HG03066 (cell line): ENCODE measurements around the gene DCUN1D1.

ENCODE experiments used
- ATAC-seq: cut with Tn5 transposase; IDR thresholded peaks from one replicate; pipeline ENCODE4 v1.9.1; 2021; ENCODE audit warnings: low read depth; ENCODE audit not compliant: unreplicated experiment

DCUN1D1 gene

DNA sequence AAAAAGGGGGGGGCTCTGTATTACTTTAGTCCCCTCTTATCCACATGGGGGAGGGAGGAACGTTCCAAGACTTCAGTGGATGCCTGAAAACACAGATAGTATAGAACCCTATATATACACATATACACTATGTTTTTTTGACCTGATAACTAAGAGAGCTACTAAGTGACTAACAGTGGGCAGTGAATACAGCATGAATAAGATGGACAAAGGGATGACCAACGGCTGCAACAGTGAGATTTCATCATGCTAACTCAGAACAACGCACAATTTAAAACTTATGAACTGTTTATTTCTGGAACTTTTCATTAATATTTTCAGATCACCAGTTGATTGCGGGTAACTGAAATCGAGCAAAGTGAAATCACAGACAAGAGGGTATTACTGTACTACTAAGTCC is 7.3 kb downstream of the DCUN1D1 start:
- no peak for ATAC-seq

DNA sequence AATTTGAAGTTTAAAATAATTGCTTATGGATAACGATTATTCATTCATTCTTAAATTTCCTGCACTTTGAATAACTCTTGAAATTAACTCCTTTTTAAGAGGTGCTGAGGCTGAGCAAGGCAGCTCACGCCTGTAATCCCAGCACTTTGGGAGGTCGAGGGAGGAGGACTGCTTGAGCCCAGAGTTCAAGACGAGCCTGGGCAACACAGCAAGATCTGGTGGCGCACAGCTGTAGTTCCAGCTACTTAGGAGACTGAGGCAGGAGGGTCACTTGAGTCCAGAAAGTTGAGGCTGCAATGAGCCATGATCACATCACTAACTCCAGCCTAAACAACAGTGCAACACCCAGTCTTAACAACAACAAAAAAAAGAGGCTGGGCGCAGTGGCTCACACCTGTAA is 8.0 kb downstream of the DCUN1D1 start:
- no peak for ATAC-seq

DNA sequence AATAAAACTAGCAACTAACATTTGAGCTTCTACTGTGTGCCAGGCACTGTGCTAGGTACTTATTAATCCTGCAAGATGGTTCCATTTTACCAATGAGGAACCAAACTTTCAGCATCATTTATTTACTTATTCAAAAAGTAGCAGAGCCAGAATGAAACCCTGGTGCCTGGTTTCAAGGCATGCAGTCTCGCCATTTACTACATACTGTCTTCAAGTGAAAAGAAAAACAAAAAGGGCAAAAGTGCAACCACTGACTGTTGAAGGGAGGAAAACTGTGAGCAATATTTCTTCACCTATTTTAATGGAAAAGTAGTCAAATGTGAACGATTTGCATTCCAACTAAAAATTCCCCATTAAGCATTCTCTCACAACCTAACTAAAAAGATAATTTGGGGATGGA is 8.7 kb downstream of the DCUN1D1 start:
- no peak for ATAC-seq

- no peak for ATAC-seq
These were observed 9.4 kb downstream of the DCUN1D1 start for GRCh38 chr3:182970811-182971418.

DNA sequence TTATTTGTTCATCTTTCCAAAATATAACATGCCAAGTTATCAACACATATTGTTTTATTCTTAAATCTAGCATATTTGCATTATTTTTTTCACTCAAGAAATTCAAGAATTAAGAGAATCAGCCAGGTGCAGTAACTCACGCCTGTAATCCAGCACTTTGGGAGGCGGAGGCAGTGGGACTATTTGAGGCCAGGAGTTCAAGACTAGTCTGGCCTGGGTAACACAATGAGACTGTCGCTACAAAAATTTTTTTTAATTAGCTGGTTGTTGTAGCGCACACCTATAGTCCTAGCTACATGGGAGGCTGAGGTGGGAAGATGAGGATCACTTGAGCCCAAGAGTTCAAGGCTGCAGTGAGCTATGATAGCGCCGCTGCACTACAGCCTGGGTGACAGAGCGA is 10.5 kb downstream of the DCUN1D1 start:
- no peak for ATAC-seq

GRCh38 chr3:182969277-182969676 is 11.1 kb downstream of the DCUN1D1 start:
- no peak for ATAC-seq

DNA sequence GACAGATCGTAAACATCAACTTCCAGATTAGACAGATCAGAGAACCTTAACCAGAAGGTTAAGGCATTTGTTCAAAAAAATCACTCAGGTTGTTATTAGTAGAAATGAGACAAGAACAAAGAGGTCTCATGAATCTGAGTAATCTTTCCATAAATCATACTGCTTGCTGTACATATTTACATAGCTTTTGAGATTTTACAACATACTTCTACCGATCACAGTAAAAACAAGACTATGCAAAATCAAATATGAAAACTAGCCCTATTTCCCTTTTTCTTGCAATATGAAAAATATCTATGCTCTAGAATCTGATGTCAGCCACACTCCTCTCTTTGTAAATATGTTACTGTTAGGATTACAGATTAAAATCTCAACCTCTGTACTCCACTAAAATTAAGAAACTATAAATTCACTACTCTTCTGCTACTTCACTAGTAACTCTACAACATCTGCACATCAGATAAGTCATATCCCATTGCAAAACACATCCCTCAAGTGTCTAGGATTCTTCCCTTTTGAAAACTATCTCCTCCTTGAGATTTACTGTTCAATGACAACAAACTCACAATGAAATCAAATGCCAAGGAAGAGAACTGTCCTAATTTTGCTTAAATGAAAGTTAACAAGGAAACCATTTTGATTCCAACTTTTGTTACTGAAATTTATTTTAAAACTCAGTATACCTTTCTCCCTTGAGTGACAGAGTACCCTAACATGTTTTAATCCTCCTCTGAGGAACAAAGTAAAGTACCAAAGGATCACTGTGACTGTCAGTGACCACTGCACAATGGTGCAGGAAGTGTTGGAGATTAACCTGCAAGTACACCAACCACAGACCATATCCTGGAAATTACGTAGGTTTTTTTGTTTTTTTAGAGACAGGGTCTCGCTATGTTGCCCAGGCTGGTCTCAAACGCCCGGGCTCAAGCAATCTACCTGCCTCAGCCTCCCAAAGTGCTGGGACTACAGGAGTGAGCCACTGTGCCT is 12.8 kb downstream of the DCUN1D1 start:
- ATAC-seq: peak; percentile 66

GRCh38 chr3:182965861-182966366 is 14.4 kb downstream of the DCUN1D1 start:
- no peak for ATAC-seq

DNA sequence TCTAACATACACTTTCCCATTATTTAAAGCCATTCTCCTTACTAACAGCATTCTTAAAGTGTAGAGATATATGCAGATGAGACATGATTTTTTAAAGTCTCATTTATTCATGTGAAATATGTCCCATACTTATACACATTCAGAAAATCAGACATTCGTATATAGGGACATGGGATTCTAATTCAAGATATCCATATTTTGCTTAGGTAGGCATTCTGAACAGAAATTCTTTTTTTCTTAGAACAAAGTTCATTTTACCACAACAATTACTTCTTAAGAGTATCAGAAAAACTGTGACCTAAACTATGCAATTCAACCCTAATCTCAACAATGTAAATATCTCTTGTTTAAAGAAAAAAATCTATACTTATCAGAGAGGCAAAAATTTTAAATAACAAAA is 16.2 kb downstream of the DCUN1D1 start:
- no peak for ATAC-seq

- no peak for ATAC-seq
These were observed 18.2 kb downstream of the DCUN1D1 start for GRCh38 chr3:182962166-182962565.

DNA sequence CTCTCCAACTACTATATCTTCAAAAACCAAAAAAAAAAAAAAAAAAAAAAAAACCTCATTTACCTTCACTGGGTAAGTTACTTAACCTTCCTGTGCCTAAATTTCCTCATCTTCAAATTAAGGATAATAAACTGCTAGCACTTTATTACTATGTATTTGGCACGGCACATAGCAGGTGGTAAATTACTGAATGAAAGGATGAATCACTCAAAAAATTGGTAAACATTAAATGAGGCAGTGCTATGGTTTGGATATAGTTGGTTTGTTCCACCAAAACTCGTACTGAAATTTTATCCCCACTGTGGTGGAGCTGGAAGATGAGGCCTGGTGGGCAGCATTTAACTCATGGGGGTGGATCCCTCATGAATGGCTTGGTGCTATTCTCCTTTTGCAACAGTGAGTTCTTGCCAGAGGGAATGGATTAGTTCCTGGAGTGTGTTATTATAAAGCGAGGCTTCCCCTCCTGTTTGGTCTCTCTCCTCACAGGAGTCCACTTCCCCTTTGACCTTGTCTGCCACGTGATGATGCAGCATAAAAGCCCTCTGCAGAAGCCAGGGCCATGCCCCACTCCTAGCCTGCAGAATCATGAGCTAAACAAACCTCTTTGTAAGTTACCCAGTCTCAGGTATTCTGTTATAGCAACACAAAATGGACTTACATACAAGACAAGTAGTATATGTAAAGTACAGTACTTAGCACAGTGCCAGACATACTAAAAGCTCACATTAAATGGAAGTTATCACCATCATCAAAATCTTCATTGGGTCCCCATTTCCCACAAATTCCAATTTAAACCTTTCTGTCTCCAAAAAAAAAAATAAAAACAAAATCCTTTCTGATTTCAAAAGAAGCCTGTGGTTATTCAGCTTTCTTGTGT is 20.6 kb downstream of the DCUN1D1 start:
- ATAC-seq: no peak

DNA sequence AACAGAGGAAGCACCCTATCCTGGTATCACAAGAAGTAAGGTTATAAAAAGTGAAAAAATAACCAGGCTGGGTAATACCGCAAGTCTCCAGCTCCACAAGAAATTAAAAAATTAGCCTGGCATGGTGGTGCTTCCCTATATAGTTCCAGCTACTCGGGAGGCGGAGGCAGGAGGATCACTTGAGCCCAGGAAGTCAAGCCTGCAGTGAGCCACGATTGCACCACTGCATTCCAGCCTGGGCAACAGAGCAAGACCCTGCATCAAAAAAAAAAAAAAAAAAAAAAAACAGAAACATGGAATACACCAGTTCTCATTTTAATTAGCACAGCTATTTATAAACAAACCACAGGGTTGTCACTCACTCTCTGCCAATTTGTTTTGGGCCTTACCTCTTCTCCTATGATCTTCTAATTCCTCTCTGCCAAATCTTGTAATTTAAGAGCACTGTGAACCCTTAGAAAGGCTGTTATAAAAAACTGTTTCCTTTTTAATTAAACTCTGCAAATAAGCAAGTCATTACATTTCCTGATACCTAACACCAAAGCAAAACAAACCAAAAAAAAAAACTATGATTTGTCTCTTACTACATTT is 22.6 kb downstream of the DCUN1D1 start:
- no peak for ATAC-seq

DNA sequence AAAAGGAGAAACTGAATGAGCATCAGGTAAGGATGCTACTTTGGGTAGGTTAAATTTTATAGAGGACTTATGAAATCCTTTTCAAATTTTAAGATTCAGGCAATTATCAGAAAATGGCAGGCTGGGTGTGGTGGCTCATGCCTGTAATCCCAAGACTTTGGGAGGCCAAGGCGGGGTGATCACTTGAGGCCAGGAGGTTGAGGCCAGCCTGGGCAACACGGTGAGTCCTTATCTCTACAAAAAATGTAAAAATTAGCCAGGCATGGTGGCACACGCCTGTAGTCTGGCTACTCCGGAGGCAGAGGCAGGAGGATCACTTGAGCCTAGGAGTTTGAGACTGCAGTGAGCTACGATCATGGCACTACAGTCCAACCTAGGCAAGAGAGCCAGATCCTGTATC is 23.1 kb downstream of the DCUN1D1 start:
- ATAC-seq: no peak

- ATAC-seq: peak; percentile 90
These were observed 25.6 kb downstream of the DCUN1D1 start for GRCh38 chr3:182954553-182955235.

DNA sequence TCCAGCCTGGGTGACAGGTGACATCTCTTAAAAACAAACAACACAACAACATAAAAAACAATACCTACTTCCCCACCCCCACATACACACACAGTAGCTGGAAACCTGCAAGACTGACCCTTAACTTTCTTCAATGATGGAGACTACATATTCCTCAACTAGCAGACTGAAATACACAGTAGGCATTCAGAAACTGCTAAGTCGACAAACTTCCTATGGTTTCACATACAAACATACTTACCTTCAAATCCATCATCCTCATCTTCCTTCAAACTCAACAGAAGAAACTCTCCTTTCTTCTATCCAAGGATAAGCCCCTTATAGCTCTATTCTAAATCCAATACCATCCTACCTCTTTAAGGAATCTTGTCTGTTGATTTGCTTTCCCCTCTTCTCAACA is 30.6 kb downstream of the DCUN1D1 start:
- no peak for ATAC-seq

DNA sequence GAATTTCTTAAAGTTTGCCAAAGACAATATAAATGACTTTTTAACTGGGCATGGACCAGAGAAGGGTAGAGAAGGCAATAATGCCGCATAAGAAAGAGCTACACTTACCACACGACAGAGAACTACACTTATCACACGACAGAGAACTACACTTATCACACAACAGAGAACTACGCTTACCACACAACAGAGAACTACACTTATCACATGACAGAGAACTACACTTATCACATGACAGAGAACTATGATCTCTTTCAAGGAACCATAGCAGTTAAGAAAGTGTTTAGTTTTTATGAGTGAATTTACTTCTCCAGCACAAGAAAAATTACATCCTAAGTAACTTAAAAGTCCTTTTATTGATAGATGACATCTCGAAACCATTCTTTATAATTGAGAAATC is 32.0 kb downstream of the DCUN1D1 start:
- ATAC-seq: no peak

GRCh38 chr3:182947888-182948287 is 32.5 kb downstream of the DCUN1D1 start:
- ATAC-seq: no peak

- ATAC-seq: no peak
These were observed 38.6 kb downstream of the DCUN1D1 start for GRCh38 chr3:182941719-182942118.

- ATAC-seq: no peak
These were observed 40.0 kb downstream of the DCUN1D1 start for GRCh38 chr3:182940266-182940808.
